Muscle layer of duodenum (tissue), 2 donors: ENCODE data around the gene SHISA3.

Experiments
- H3K27ac ChIP-seq: one replicate; pipeline ENCODE4 v1.7.0; 2013; ENCODE audit warnings: mild to moderate bottlenecking, low read length
- H3K27me3 ChIP-seq: one replicate; pipeline ENCODE4 v1.7.0; 2013; ENCODE audit warnings: low read depth, mild to moderate bottlenecking, control low read depth, low read length
- H3K36me3 ChIP-seq, 2 donors: one replicate each; pipeline ENCODE4 v1.7.0; 2013; ENCODE audit warnings: low read length in 2 of 2, control low read depth in 1 of 2, mild to moderate bottlenecking in 1 of 2; ENCODE audit not compliant: insufficient read depth in 2 of 2, control insufficient read depth in 1 of 2
- H3K4me1 ChIP-seq, 2 donors: one replicate each; pipeline ENCODE4 v1.7.0; 2013; ENCODE audit warnings: low read length in 2 of 2, mild to moderate bottlenecking in 2 of 2, control low read depth in 1 of 2, moderate library complexity in 1 of 2; ENCODE audit not compliant: insufficient read depth in 2 of 2, control insufficient read depth in 1 of 2
- H3K4me3 ChIP-seq, 2 donors: one replicate each; pipeline ENCODE4 v1.7.0; 2013; ENCODE audit warnings: low read length in 2 of 2, low read depth in 1 of 2, mild to moderate bottlenecking in 1 of 2
- H3K9me3 ChIP-seq, 2 donors: one replicate each; pipeline ENCODE4 v1.7.0; 2013; ENCODE audit warnings: low read length in 2 of 2, control low read depth in 1 of 2, mild to moderate bottlenecking in 1 of 2; ENCODE audit not compliant: control insufficient read depth in 1 of 2
- donor health status: healthy.

Gene SHISA3

DNA sequence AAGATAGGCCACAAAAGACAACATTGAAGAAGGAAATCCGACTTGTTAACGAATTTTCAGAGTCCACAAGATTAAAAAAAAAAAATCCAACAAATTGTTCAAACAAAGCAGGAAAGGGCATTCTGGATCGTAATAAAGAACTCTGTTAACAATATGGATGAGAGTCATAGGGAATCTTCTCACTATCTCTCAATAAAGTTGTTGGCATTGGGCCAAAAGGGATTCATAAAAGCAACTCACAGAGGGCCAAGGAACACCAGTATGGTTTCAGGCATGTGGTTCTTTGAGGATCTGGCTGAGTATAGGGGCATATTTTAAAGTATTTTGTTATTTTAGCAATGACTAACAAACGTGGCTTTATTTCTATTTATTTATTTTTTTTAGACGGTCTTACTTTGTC is 49.5 kb downstream of the SHISA3 start:
- no peak overlapping the region for H3K4me3 ChIP-seq
- no peaks in the 10 kb centered on the region for H3K9me3 ChIP-seq

More for the DNA sequence above, 49.5 kb downstream of the SHISA3 start:
- Histone ChIP-seq H3K27me3 (no peaks in the 10 kb centered on the region), H3K27ac (no peak overlapping the region), H3K36me3 (peaks cover 0 to 33% of the 10 kb centered on the region in 2 donors), H3K4me1 (no peaks in the 10 kb centered on the region)
